ENCODE measurements around the gene GALR2. TPM values are rescaled to one million over a fixed set of nuclear protein-coding genes. Genes with fewer than 3 reads are reported as not detected.

GALR2 gene
- total RNA-seq, 1 experiment from 2014 or later, result 0.41 TPM

GRCh38 chr17:76088868-76089576 lies 14.4 kb downstream of the GALR2 start:
- ChIA-PET POLR2A (no interaction called here), CTCF (no interaction called here)
- no peaks in the 10 kb centered on the region for H3K9me3 ChIP-seq (ENCODE audit: control insufficient read depth, insufficient read depth, low read depth, low read length)
- no peak overlapping the region for H3K27ac ChIP-seq (ENCODE audit: low read length)
- no peaks in the 10 kb centered on the region for H3K27me3 ChIP-seq (ENCODE audit: control insufficient read depth, insufficient read depth, low read length)
- DNase-seq (ENCODE audit: low read depth, low spot score) (no peak), ATAC-seq (no peak)
- H3K4me3 ChIP-seq (ENCODE audit: low read depth in 2 of 2, low read length in 2 of 2), result no peak overlapping the region
- no peaks in the 10 kb centered on the region for H3K4me1 ChIP-seq (ENCODE audit: control insufficient read depth, insufficient read depth, low read length)
- in situ Hi-C loops (cut with HindIII; ENCODE audit: low pct_unique_long_range_greater_than_20kb, low sequenced_read_pairs) (no loop called here), intact Hi-C loops (cut with micrococcal nuclease; ENCODE audit: unreplicated experiment) (no loop called here)
- TF ChIP-seq SIN3A (IDR thresholded peaks at IDR 0.05; ENCODE audit: borderline replicate concordance, insufficient read depth, low read depth, low read length) (no peak), POLR2AphosphoS5 (IDR thresholded peaks at IDR 0.05; ENCODE audit: low read depth, low read length) (no peak), REST (IDR thresholded peaks at IDR 0.05; ENCODE audit: insufficient read depth in 1 of 2, low read depth in 2 of 2, low read length in 1 of 2) (no peak), TCF7L2 (IDR thresholded peaks at IDR 0.05; ENCODE audit: low read depth, low read length) (no peak)
- TF ChIP-seq, protein P1, sequence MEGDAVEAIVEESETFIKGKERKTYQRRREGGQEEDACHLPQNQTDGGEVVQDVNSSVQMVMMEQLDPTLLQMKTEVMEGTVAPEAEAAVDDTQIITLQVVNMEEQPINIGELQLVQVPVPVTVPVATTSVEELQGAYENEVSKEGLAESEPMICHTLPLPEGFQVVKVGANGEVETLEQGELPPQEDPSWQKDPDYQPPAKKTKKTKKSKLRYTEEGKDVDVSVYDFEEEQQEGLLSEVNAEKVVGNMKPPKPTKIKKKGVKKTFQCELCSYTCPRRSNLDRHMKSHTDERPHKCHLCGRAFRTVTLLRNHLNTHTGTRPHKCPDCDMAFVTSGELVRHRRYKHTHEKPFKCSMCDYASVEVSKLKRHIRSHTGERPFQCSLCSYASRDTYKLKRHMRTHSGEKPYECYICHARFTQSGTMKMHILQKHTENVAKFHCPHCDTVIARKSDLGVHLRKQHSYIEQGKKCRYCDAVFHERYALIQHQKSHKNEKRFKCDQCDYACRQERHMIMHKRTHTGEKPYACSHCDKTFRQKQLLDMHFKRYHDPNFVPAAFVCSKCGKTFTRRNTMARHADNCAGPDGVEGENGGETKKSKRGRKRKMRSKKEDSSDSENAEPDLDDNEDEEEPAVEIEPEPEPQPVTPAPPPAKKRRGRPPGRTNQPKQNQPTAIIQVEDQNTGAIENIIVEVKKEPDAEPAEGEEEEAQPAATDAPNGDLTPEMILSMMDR (IDR thresholded peaks at IDR 0.05), result no peak
- no TSS peak for BruUV-seq (replicated peaks)
- peaks cover 3% of the 10 kb centered on the region; the same call in 1 of the 2 replicates for H3K36me3 ChIP-seq (ENCODE audit: control insufficient read depth, insufficient read depth, low read length)

- intact Hi-C loops (cut with micrococcal nuclease; ENCODE audit: unreplicated experiment), result no loop called here
- Histone ChIP-seq H3K27me3 (ENCODE audit: control insufficient read depth, insufficient read depth, low read length) (no peaks in the 10 kb centered on the region), H3K4me1 (ENCODE audit: control insufficient read depth, insufficient read depth, low read length) (no peaks in the 10 kb centered on the region), H3K9me3 (ENCODE audit: control insufficient read depth, insufficient read depth, low read depth, low read length) (no peaks in the 10 kb centered on the region), H3K27ac (ENCODE audit: low read length) (no peak overlapping the region), H3K4me3 (ENCODE audit: low read depth in 2 of 2, low read length in 2 of 2) (no peak overlapping the region), H3K36me3 (ENCODE audit: control insufficient read depth, insufficient read depth, low read length) (no peaks in the 10 kb centered on the region; the same call in 1 of the 2 replicates)
- no peak for ATAC-seq
- TF ChIP-seq REST (IDR thresholded peaks at IDR 0.05; ENCODE audit: insufficient read depth in 1 of 2, low read depth in 2 of 2, low read length in 1 of 2) (no peak), SIN3A (IDR thresholded peaks at IDR 0.05; ENCODE audit: borderline replicate concordance, insufficient read depth, low read depth, low read length) (no peak), TCF7L2 (IDR thresholded peaks at IDR 0.05; ENCODE audit: low read depth, low read length) (no peak), POLR2AphosphoS5 (IDR thresholded peaks at IDR 0.05; ENCODE audit: low read depth, low read length) (no peak)
- TF ChIP-seq, protein P1 (IDR thresholded peaks at IDR 0.05), result no peak
- BruUV-seq (replicated peaks), result no TSS peak
- DNase-seq (ENCODE audit: low read depth, low spot score), result no peak
- ChIA-PET CTCF (no interaction called here), POLR2A (no interaction called here)
- in situ Hi-C loops (cut with HindIII; ENCODE audit: low pct_unique_long_range_greater_than_20kb, low sequenced_read_pairs), result no loop called here
Observed at GRCh38 chr17:76089680-76090516, 15.3 kb downstream of the GALR2 start.

Measured in Panc1 (cell line).